Keratinocyte (primary cell): ENCODE results near the gene ARHGEF28. TPM values are rescaled to one million over a fixed set of nuclear protein-coding genes. Genes with fewer than 3 reads are reported as not detected.

ENCODE experiments used
- DNase-seq: peaks from one replicate; pipeline ENCODE4 v3.0.0-alpha.2; 2011; ENCODE audit warnings: low read depth, missing footprints, low spot score
- FAIRE-seq: peaks from 2 replicates; lab custom pipeline; 2011; peaks lifted over from hg19 to GRCh38; lab: Jason Lieb, UNC
- H2AFZ ChIP-seq: 2 replicates; pipeline ENCODE4 v1.6.0; 2012; ENCODE audit warnings: low read length, control low read depth, inconsistent platforms; ENCODE audit not compliant: control insufficient read depth
- H3K27ac ChIP-seq: 2 replicates; pipeline ENCODE4 v1.5.1; 2011; ENCODE audit warnings: low read length; ENCODE audit not compliant: control insufficient read depth, insufficient read depth
- H3K27me3 ChIP-seq: 3 replicates; pipeline ENCODE4 v1.6.0; 2011; ENCODE audit warnings: low read length; ENCODE audit not compliant: control insufficient read depth, insufficient read depth; ENCODE audit errors: extremely low read depth
- H3K36me3 ChIP-seq, 2 experiments: 2 replicates in 1 of 2; 3 replicates in 1 of 2; pipeline ENCODE4 v1.5.1; 2011; ENCODE audit warnings: low read length in 2 of 2, mild to moderate bottlenecking in 1 of 2; ENCODE audit not compliant: control insufficient read depth in 2 of 2, insufficient read depth in 2 of 2; ENCODE audit errors: extremely low read depth in 1 of 2
- H3K4me1 ChIP-seq: 3 replicates; pipeline ENCODE4 v1.5.1; 2011; ENCODE audit warnings: low read length; ENCODE audit not compliant: control insufficient read depth, insufficient read depth; ENCODE audit errors: extremely low read depth
- H3K4me2 ChIP-seq: 3 replicates; pipeline ENCODE4 v1.6.0; 2011; ENCODE audit warnings: low read depth, low read length; ENCODE audit not compliant: control insufficient read depth, insufficient read depth; ENCODE audit errors: extremely low read depth
- H3K4me3 ChIP-seq, 3 experiments: fragments of 200-600 bp in 1 of 3; sonication (generic) in 1 of 3; 2 replicates in 2 of 3; 3 replicates in 1 of 3; pipeline ENCODE4 v1.5.1; 2011 to 2016; ENCODE audit warnings: low read length in 3 of 3, mild to moderate bottlenecking in 3 of 3, control low read depth in 2 of 3, inconsistent platforms in 1 of 3, low read depth in 1 of 3, mixed read lengths in 1 of 3, mixed run types in 1 of 3, moderate library complexity in 1 of 3; ENCODE audit not compliant: control insufficient read depth in 2 of 3, insufficient read depth in 2 of 3; ENCODE audit errors: extremely low read depth in 1 of 3
- H3K79me2 ChIP-seq: 2 replicates; pipeline ENCODE4 v1.6.0; 2012; ENCODE audit warnings: low read length; ENCODE audit not compliant: control insufficient read depth, insufficient read depth
- H3K9ac ChIP-seq: 3 replicates; pipeline ENCODE4 v1.6.0; 2011; ENCODE audit warnings: low read length; ENCODE audit not compliant: control insufficient read depth, insufficient read depth; ENCODE audit errors: extremely low read depth
- H3K9me1 ChIP-seq: 3 replicates; pipeline ENCODE4 v1.6.0; 2011; ENCODE audit warnings: low read length; ENCODE audit not compliant: control insufficient read depth, insufficient read depth; ENCODE audit errors: extremely low read depth
- H3K9me3 ChIP-seq: 2 replicates; pipeline ENCODE4 v1.5.1; 2012; ENCODE audit warnings: low read depth, low read length; ENCODE audit not compliant: control insufficient read depth
- H4K20me1 ChIP-seq: 3 replicates; pipeline ENCODE4 v1.6.0; 2011; ENCODE audit warnings: low read length; ENCODE audit not compliant: control insufficient read depth, insufficient read depth; ENCODE audit errors: extremely low read depth
- CTCF ChIP-seq, 3 experiments: IDR thresholded peaks in 1 of 3; conservative IDR thresholded peaks in 1 of 3; optimal IDR thresholded peaks in 1 of 3; 2 replicates in 2 of 3; 3 replicates in 1 of 3; pipeline versions ENCODE3 to v1.5.1; 2011; ENCODE audit warnings: low read length in 3 of 3, mild to moderate bottlenecking in 3 of 3, moderate library complexity in 2 of 3, control low read depth in 1 of 3, inconsistent platforms in 1 of 3; ENCODE audit not compliant: insufficient read depth in 2 of 3; ENCODE audit errors: extremely low read depth in 1 of 3
- EZH2 ChIP-seq: IDR thresholded peaks from one replicate; pipeline ENCODE4 v1.6.1; 2012; ENCODE audit warnings: inconsistent platforms, mild to moderate bottlenecking, low read length, moderate library complexity
- dilution Hi-C: fragments of 300-500 bp; cut with MboI; formaldehyde crosslinking; loops from one replicate; pipeline ENCODE4 v1.7.0; 2020; ENCODE audit warnings: low sequenced_read_pairs; ENCODE audit not compliant: extremely low pct_ligation_motif_present
- polyA plus RNA-seq, 5 experiments: library from polyadenylated mRNA; depleted of rRNA in 3 of 5; stranded (reverse) in 3 of 5; stranded (forward) in 1 of 5; unstranded in 1 of 5; fragments of >200 nt; gene quantifications; 1 replicate in 1 of 5; 2 replicates in 3 of 5; 3 replicates in 1 of 5; pipeline versions ENCODE4 v1.2.1 to v1.2.3, GENCODE V29; 2011 to 2012; ENCODE audit warnings: missing spikeins in 2 of 5, low read depth in 1 of 5, low replicate concordance in 1 of 5

Gene ARHGEF28
- polyA plus RNA-seq, 1 donor (not counting 4 experiments of a cell fraction or from before 2014, with no cell fraction given), result 31.6 TPM

GRCh38 chr5:73739650-73740049 is 113.7 kb downstream of the ARHGEF28 start:
- no peak for DNase-seq
- H3K4me2 ChIP-seq, result no peak overlapping the region
- H3K27me3 ChIP-seq, result no peaks in the 10 kb centered on the region
- peaks cover 0 to 10% of the 10 kb centered on the region in 2 experiments for H3K36me3 ChIP-seq
- H3K79me2 ChIP-seq, result peaks cover 87% of the 10 kb centered on the region
- no peak for TF ChIP-seq CTCF (optimal IDR thresholded peaks at IDR 0.05 in 1 of 3, IDR thresholded peaks at IDR 0.05 in 1 of 3, conservative IDR thresholded peaks at IDR 0.05 in 1 of 3; ENCODE audit: extremely low read depth in 1 of 3, insufficient read depth in 2 of 3, low read length in 3 of 3)
- TF ChIP-seq EZH2, result no peak
- no peak overlapping the region for H2AFZ ChIP-seq
- H3K27ac ChIP-seq, result no peak overlapping the region
- no peaks in the 10 kb centered on the region for H4K20me1 ChIP-seq
- dilution Hi-C loops, result no loop called here
- H3K4me3 ChIP-seq, result no peak overlapping the region
- no peaks in the 10 kb centered on the region for H3K4me1 ChIP-seq
- no peaks in the 10 kb centered on the region for H3K9me3 ChIP-seq
- H3K9me1 ChIP-seq, result no peaks in the 10 kb centered on the region
- no peak overlapping the region for H3K9ac ChIP-seq
- FAIRE-seq, result no peak

- Histone ChIP-seq H2AFZ (no peak overlapping the region), H3K9ac (no peak overlapping the region), H3K4me2 (no peak overlapping the region), H3K27ac (no peak overlapping the region), H3K9me1 (no peaks in the 10 kb centered on the region), H3K4me1 (no peaks in the 10 kb centered on the region), H3K79me2 (peaks cover 89% of the 10 kb centered on the region), H3K27me3 (no peaks in the 10 kb centered on the region), H3K36me3 (peaks cover 0 to 10% of the 10 kb centered on the region in 2 experiments), H4K20me1 (no peaks in the 10 kb centered on the region), H3K4me3 (no peak overlapping the region), H3K9me3 (no peaks in the 10 kb centered on the region)
- dilution Hi-C loops, result no loop called here
- TF ChIP-seq CTCF (optimal IDR thresholded peaks at IDR 0.05 in 1 of 3, IDR thresholded peaks at IDR 0.05 in 1 of 3, conservative IDR thresholded peaks at IDR 0.05 in 1 of 3; ENCODE audit: extremely low read depth in 1 of 3, insufficient read depth in 2 of 3, low read length in 3 of 3), result no peak
- TF ChIP-seq EZH2, result no peak
- DNase-seq (no peak), FAIRE-seq (peak; percentile 51)
These were observed 114.3 kb downstream of the ARHGEF28 start for GRCh38 chr5:73740274-73740790.
